ENCODE data around the gene LCLAT1. TPM values are rescaled to one million over a fixed set of nuclear protein-coding genes. Genes with fewer than 3 reads are reported as not detected.

LCLAT1 gene
- total RNA-seq, 1 experiment from 2014 or later, result 36.0 TPM

DNA sequence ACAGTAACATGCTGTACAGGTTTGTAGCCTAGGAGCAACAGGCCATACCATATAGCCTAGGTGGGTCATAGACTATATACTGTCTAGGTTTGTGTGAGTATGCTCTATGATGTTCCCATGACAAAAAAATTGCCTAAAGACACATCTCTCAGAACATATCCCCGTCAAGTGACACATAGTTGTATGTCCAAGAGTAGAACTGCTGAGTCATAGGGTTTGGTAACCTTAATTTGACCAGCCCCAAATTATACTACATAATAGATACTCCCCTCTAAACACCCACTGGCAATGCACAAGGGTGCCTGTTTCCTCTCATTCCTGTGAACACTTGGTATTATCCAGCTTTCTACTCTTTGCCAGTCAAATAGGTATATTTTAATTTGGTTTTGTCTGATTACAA lies 161.6 kb downstream of the LCLAT1 start:
- no peaks in the 10 kb centered on the region for H3K36me3 ChIP-seq (ENCODE audit: control insufficient read depth, insufficient read depth, low read length)
- DNase-seq (ENCODE audit: low read depth, low spot score) (no peak), ATAC-seq (no peak)
- intact Hi-C loops (cut with micrococcal nuclease; ENCODE audit: unreplicated experiment), result no loop called here
- H3K9me3 ChIP-seq (ENCODE audit: control insufficient read depth, insufficient read depth, low read depth, low read length), result no peaks in the 10 kb centered on the region
- no peak overlapping the region for H3K4me3 ChIP-seq (ENCODE audit: low read depth in 2 of 2, low read length in 2 of 2)
- no peaks in the 10 kb centered on the region for H3K4me1 ChIP-seq (ENCODE audit: control insufficient read depth, insufficient read depth, low read length)
- TF ChIP-seq POLR2AphosphoS5 (IDR thresholded peaks at IDR 0.05; ENCODE audit: low read depth, low read length), result no peak
- TF ChIP-seq TCF7L2 (IDR thresholded peaks at IDR 0.05; ENCODE audit: low read depth, low read length), result no peak
- TF ChIP-seq, protein P1, sequence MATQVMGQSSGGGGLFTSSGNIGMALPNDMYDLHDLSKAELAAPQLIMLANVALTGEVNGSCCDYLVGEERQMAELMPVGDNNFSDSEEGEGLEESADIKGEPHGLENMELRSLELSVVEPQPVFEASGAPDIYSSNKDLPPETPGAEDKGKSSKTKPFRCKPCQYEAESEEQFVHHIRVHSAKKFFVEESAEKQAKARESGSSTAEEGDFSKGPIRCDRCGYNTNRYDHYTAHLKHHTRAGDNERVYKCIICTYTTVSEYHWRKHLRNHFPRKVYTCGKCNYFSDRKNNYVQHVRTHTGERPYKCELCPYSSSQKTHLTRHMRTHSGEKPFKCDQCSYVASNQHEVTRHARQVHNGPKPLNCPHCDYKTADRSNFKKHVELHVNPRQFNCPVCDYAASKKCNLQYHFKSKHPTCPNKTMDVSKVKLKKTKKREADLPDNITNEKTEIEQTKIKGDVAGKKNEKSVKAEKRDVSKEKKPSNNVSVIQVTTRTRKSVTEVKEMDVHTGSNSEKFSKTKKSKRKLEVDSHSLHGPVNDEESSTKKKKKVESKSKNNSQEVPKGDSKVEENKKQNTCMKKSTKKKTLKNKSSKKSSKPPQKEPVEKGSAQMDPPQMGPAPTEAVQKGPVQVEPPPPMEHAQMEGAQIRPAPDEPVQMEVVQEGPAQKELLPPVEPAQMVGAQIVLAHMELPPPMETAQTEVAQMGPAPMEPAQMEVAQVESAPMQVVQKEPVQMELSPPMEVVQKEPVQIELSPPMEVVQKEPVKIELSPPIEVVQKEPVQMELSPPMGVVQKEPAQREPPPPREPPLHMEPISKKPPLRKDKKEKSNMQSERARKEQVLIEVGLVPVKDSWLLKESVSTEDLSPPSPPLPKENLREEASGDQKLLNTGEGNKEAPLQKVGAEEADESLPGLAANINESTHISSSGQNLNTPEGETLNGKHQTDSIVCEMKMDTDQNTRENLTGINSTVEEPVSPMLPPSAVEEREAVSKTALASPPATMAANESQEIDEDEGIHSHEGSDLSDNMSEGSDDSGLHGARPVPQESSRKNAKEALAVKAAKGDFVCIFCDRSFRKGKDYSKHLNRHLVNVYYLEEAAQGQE (IDR thresholded peaks at IDR 0.05; ENCODE audit: insufficient read depth in 1 of 2, low read depth in 2 of 2, low read length in 1 of 2), result no peak
- TF ChIP-seq, protein P2, sequence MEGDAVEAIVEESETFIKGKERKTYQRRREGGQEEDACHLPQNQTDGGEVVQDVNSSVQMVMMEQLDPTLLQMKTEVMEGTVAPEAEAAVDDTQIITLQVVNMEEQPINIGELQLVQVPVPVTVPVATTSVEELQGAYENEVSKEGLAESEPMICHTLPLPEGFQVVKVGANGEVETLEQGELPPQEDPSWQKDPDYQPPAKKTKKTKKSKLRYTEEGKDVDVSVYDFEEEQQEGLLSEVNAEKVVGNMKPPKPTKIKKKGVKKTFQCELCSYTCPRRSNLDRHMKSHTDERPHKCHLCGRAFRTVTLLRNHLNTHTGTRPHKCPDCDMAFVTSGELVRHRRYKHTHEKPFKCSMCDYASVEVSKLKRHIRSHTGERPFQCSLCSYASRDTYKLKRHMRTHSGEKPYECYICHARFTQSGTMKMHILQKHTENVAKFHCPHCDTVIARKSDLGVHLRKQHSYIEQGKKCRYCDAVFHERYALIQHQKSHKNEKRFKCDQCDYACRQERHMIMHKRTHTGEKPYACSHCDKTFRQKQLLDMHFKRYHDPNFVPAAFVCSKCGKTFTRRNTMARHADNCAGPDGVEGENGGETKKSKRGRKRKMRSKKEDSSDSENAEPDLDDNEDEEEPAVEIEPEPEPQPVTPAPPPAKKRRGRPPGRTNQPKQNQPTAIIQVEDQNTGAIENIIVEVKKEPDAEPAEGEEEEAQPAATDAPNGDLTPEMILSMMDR (IDR thresholded peaks at IDR 0.05), result no peak
- no peak for TF ChIP-seq SIN3A (IDR thresholded peaks at IDR 0.05; ENCODE audit: borderline replicate concordance, insufficient read depth, low read depth, low read length)
- ChIA-PET POLR2A (no interaction called here), CTCF (no interaction called here)
- in situ Hi-C loops (cut with HindIII; ENCODE audit: low pct_unique_long_range_greater_than_20kb, low sequenced_read_pairs), result no loop called here
- no peaks in the 10 kb centered on the region for H3K27me3 ChIP-seq (ENCODE audit: control insufficient read depth, insufficient read depth, low read length)
- H3K27ac ChIP-seq (ENCODE audit: low read length), result no peak overlapping the region
- BruUV-seq (replicated peaks), result no TSS peak

DNA sequence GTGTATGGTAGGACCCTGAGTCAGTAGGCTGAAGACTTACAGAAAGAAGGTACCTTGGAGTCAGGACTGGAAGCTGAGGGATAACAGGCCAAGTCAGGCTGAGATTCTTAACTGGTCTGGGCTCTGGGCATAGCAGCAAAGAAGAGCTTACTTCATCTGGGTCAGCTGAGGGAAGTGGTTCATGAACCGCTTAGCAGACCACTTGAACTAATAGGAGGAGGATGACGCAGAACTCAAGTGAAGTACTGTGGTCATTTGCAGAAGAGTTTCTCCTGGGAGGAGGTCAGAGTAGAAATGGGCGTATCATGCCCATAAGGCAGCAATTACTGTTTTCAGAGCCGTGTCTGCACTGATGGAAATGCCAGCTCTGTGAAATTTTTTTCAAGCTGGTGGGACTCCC lies 164.5 kb downstream of the LCLAT1 start:
- ChIA-PET CTCF (interaction anchor here (1.4 kb wide), 1 partner anchor 11 kb away, joined by 3 read pairs; no protein-coding TSS in a partner anchor), POLR2A (no interaction called here)
- intact Hi-C loops (cut with micrococcal nuclease; ENCODE audit: unreplicated experiment) (no loop called here), in situ Hi-C loops (cut with HindIII; ENCODE audit: low pct_unique_long_range_greater_than_20kb, low sequenced_read_pairs) (no loop called here)
- H3K9me3 ChIP-seq (ENCODE audit: control insufficient read depth, insufficient read depth, low read depth, low read length), result no peaks in the 10 kb centered on the region
- DNase-seq (ENCODE audit: low read depth, low spot score), result no peak
- BruUV-seq (replicated peaks), result no TSS peak
- no peak overlapping the region for H3K4me3 ChIP-seq (ENCODE audit: low read depth in 2 of 2, low read length in 2 of 2)
- no peak for ATAC-seq
- H3K27me3 ChIP-seq (ENCODE audit: control insufficient read depth, insufficient read depth, low read length), result no peaks in the 10 kb centered on the region
- no peaks in the 10 kb centered on the region for H3K4me1 ChIP-seq (ENCODE audit: control insufficient read depth, insufficient read depth, low read length)
- H3K27ac ChIP-seq (ENCODE audit: low read length), result no peak overlapping the region
- no peaks in the 10 kb centered on the region for H3K36me3 ChIP-seq (ENCODE audit: control insufficient read depth, insufficient read depth, low read length)
- no peak for TF ChIP-seq TCF7L2 (IDR thresholded peaks at IDR 0.05; ENCODE audit: low read depth, low read length)
- TF ChIP-seq, protein P1 (IDR thresholded peaks at IDR 0.05; ENCODE audit: insufficient read depth in 1 of 2, low read depth in 2 of 2, low read length in 1 of 2), result no peak
- TF ChIP-seq, protein P2 (IDR thresholded peaks at IDR 0.05), result no peak
- no peak for TF ChIP-seq POLR2AphosphoS5 (IDR thresholded peaks at IDR 0.05; ENCODE audit: low read depth, low read length)
- TF ChIP-seq SIN3A (IDR thresholded peaks at IDR 0.05; ENCODE audit: borderline replicate concordance, insufficient read depth, low read depth, low read length), result no peak
